ENCODE results near the gene TBC1D23.

TBC1D23 gene

GRCh38 chr3:100245136-100245535 is 15.7 kb upstream of the TBC1D23 start:
- Histone ChIP-seq H3K27me3 (ENCODE audit: insufficient read depth, low read length, poor library complexity, severe bottlenecking) (no peaks in the 10 kb centered on the region), H3K4me1 (ENCODE audit: insufficient read depth, low read length, poor library complexity, severe bottlenecking) (no peaks in the 10 kb centered on the region), H3K4me3 (ENCODE audit: low read length, poor library complexity, severe bottlenecking) (no peak overlapping the region), H2AFZ (ENCODE audit: low read length) (no peak overlapping the region), H3K79me2 (ENCODE audit: insufficient read depth, low read length) (no peaks in the 10 kb centered on the region), H4K20me1 (ENCODE audit: insufficient read depth, low read length, poor library complexity, severe bottlenecking) (no peaks in the 10 kb centered on the region), H3K9me2 (replicated peaks; ENCODE audit: low read depth, low read length) (no peaks in the 10 kb centered on the region), H3K4me2 (ENCODE audit: low read depth, low read length, poor library complexity, severe bottlenecking) (no peak overlapping the region), H3K9ac (ENCODE audit: low read depth, low read length, poor library complexity, severe bottlenecking) (no peak overlapping the region), H3F3A (ENCODE audit: low read depth) (no peaks in the 10 kb centered on the region), H3K9me3 (ENCODE audit: insufficient read depth, low read depth, low read length) (no peaks in the 10 kb centered on the region), H3K36me3 (ENCODE audit: insufficient read depth, low read length) (no peaks in the 10 kb centered on the region)
- TF ChIP-seq CTCF (conservative IDR thresholded peaks at IDR 0.05; ENCODE audit: low read length) (no peak), EZH2phosphoT487 (IDR thresholded peaks at IDR 0.05; ENCODE audit: borderline replicate concordance) (no peak)

DNA sequence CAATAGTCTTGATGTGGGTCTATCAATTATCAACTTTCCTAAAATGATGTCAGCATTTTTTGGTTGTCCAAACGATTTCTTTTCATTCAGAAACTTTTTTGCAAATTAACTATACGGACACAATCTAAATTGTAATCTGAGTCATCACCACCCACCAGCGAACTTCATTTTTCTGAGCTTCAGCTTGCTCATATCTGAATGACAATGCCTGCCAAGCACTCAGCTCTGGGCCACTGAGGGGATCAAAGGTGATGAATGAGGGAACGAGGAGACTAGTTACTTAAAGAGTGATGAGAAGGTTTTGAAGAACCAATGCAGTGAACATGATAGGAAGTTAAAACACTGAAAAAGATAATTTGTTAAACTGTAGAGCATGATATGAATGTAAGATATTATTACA is 14.9 kb upstream of the TBC1D23 start:
- Histone ChIP-seq H3K4me2 (ENCODE audit: low read depth, low read length, poor library complexity, severe bottlenecking) (no peak overlapping the region), H3K4me1 (ENCODE audit: insufficient read depth, low read length, poor library complexity, severe bottlenecking) (no peaks in the 10 kb centered on the region), H3K4me3 (ENCODE audit: low read length, poor library complexity, severe bottlenecking) (no peak overlapping the region), H3K79me2 (ENCODE audit: insufficient read depth, low read length) (no peaks in the 10 kb centered on the region), H3K9ac (ENCODE audit: low read depth, low read length, poor library complexity, severe bottlenecking) (no peak overlapping the region), H3F3A (ENCODE audit: low read depth) (no peaks in the 10 kb centered on the region), H3K36me3 (ENCODE audit: insufficient read depth, low read length) (no peaks in the 10 kb centered on the region), H3K9me3 (ENCODE audit: insufficient read depth, low read depth, low read length) (no peaks in the 10 kb centered on the region), H3K27me3 (ENCODE audit: insufficient read depth, low read length, poor library complexity, severe bottlenecking) (no peaks in the 10 kb centered on the region), H3K9me2 (replicated peaks; ENCODE audit: low read depth, low read length) (no peaks in the 10 kb centered on the region), H4K20me1 (ENCODE audit: insufficient read depth, low read length, poor library complexity, severe bottlenecking) (no peaks in the 10 kb centered on the region), H2AFZ (ENCODE audit: low read length) (no peak overlapping the region)
- TF ChIP-seq CTCF (conservative IDR thresholded peaks at IDR 0.05; ENCODE audit: low read length) (no peak), EZH2phosphoT487 (IDR thresholded peaks at IDR 0.05; ENCODE audit: borderline replicate concordance) (no peak)

DNA sequence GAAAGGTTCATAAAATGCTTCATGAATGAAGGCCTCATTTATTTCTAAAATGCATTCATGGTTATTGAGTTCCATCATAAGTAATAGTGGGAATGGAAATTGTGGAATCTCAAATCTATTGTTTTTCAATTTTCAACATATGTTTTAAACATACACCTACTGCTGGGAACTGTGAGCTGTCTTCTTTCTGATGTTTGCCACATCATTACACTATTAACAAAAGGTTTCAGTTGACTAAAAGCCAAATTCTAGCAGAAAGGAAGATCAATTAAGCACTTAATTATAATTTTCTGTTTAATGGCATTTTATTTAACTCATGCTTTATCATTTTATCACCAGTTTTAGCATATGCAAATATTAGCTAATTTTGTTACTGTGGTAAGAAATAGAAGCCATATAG is 13.8 kb upstream of the TBC1D23 start:
- TF ChIP-seq CTCF (conservative IDR thresholded peaks at IDR 0.05; ENCODE audit: low read length) (no peak), EZH2phosphoT487 (IDR thresholded peaks at IDR 0.05; ENCODE audit: borderline replicate concordance) (no peak)
- Histone ChIP-seq H3K79me2 (ENCODE audit: insufficient read depth, low read length) (no peaks in the 10 kb centered on the region), H3K9me2 (replicated peaks; ENCODE audit: low read depth, low read length) (no peaks in the 10 kb centered on the region), H3K4me3 (ENCODE audit: low read length, poor library complexity, severe bottlenecking) (no peak overlapping the region), H2AFZ (ENCODE audit: low read length) (no peak overlapping the region), H3F3A (ENCODE audit: low read depth) (no peaks in the 10 kb centered on the region), H3K4me1 (ENCODE audit: insufficient read depth, low read length, poor library complexity, severe bottlenecking) (no peaks in the 10 kb centered on the region), H3K9ac (ENCODE audit: low read depth, low read length, poor library complexity, severe bottlenecking) (no peak overlapping the region), H3K27me3 (ENCODE audit: insufficient read depth, low read length, poor library complexity, severe bottlenecking) (no peaks in the 10 kb centered on the region), H4K20me1 (ENCODE audit: insufficient read depth, low read length, poor library complexity, severe bottlenecking) (no peaks in the 10 kb centered on the region), H3K36me3 (ENCODE audit: insufficient read depth, low read length) (no peaks in the 10 kb centered on the region), H3K9me3 (ENCODE audit: insufficient read depth, low read depth, low read length) (no peaks in the 10 kb centered on the region), H3K4me2 (ENCODE audit: low read depth, low read length, poor library complexity, severe bottlenecking) (no peak overlapping the region)
